HG03045 (cell line): ENCODE data around the gene RGS7BP.

Source experiments
- ATAC-seq: cut with Tn5 transposase; IDR thresholded peaks from one replicate; pipeline ENCODE4 v1.9.1; 2021; ENCODE audit warnings: mild to moderate bottlenecking, moderate library complexity; ENCODE audit not compliant: unreplicated experiment

Gene RGS7BP

GRCh38 chr5:64628901-64629300, 123.1 kb downstream of the RGS7BP start:
- no peak for ATAC-seq

GRCh38 chr5:64629841-64630240, 124.0 kb downstream of the RGS7BP start:
- no peak for ATAC-seq

GRCh38 chr5:64632251-64632650, 126.4 kb downstream of the RGS7BP start:
- ATAC-seq = no peak

GRCh38 chr5:64634997-64635686, 129.3 kb downstream of the RGS7BP start:
- ATAC-seq = no peak

- no peak for ATAC-seq
Observed at GRCh38 chr5:64637144-64637543, 131.3 kb downstream of the RGS7BP start.

- no peak for ATAC-seq
Observed at GRCh38 chr5:64637837-64638443, 132.1 kb downstream of the RGS7BP start.

GRCh38 chr5:64644831-64645230, 139.0 kb downstream of the RGS7BP start:
- ATAC-seq = no peak

- no peak for ATAC-seq
Observed at GRCh38 chr5:64646169-64646568, 140.4 kb downstream of the RGS7BP start.

- no peak for ATAC-seq
Observed at GRCh38 chr5:64649512-64649911, 143.7 kb downstream of the RGS7BP start.

GRCh38 chr5:64653766-64654560, 148.1 kb downstream of the RGS7BP start:
- ATAC-seq = no peak

- ATAC-seq = no peak
Observed at GRCh38 chr5:64654561-64654938, 148.7 kb downstream of the RGS7BP start.

GRCh38 chr5:64655596-64655995, 149.8 kb downstream of the RGS7BP start:
- ATAC-seq = no peak

- no peak for ATAC-seq
Observed at GRCh38 chr5:64659289-64659688, 153.5 kb downstream of the RGS7BP start.
